Stimulated activated CD4-positive, alpha-beta T cell treated with anti-CD3 and anti-CD28 coated beads, Interleukin-4, amount 100 ng/mL, for 4 hours (primary cell): ENCODE results near the gene PCBD2.

ENCODE experiments used
- DNase-seq, 2 experiments: peaks; one replicate each; pipeline ENCODE4 v3.0.0-alpha.2; 2020

The PCBD2 gene

DNA sequence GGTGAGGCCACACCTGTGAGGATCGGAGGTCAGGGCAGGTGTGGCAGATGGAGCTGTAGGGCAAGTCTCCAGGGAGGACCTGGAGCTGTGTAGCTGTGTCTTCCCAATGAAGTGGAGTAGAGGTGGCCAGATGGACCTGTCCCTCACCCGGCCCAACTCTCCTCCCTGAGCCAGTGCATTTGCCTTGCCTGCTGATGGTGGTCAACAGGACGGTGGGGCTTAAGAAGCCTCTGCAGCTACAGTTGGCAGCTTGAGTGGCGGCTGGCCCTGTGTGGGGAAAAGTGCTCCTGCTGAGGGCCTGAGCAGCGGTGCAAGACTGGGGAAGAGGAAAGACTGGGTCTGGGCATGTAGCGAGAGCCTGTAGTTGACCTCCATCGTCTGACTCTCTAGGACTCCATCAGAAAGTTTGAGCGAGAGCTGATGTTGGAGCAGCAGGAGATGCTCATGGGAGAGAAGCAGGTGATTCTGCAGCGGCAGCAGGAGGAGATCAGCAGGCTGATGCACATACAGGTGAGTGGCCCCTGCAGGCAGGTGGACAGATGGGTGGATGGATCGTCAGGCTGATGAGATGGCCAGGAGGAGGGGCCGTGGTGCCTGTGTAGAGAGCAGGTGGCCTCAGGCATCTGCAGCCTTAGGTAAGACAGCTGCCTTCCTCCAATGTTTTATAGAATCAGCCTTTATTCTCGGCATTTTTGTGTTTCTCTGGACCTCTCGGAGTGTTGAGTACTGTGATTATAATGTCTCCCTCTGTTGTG lies 104.2 kb downstream of the PCBD2 start:
- no peak for DNase-seq

- DNase-seq: no peak
Observed at GRCh38 chr5:135009736-135010501, 105.0 kb downstream of the PCBD2 start.

DNA sequence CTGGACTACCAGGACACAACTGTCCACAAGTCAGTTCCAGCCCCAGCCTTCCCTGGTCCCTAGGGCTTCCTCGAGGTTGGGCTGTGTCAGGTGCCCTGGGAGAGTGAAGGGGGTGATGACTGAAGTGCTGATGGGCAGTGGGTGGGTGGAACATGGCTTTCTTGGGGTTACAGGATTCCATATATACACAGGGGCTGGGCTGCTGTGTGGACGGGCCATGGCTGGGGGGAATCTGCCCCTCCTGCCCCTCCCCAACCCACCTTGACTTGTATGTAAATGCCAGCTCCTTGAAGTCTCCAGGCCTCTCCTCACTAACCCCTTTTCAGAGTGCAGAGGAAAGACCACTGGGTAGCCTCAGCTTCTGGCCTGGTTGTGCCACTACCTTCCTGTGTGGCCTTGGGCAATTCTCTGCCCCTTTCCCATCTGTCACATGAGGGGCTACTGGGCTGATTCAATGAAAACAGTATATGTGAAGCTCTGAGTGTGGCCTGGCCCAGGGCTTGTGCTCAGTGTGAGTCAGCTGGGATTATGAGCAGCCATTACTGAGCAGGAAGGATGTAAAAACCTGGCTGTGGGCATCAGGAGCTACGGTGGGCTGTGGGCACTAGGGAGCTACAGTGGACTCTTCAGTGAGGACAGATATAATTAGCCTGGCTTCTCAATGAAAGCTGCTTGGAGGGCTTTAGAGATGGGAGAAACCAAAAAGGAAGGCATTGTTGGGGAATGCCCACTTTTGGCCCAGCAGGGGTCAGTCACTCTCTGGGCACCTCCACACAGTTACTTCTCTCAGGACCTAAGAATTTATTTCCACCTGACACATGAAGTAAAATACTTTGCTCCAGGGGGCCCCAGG lies 105.8 kb downstream of the PCBD2 start:
- no peak for DNase-seq

GRCh38 chr5:135011355-135012032 lies 106.6 kb downstream of the PCBD2 start:
- no peak for DNase-seq

- DNase-seq: no peak
Observed at GRCh38 chr5:135012033-135012588, 107.2 kb downstream of the PCBD2 start.
